ENCODE measurements around the gene KLHL7. TPM values are rescaled to one million over a fixed set of nuclear protein-coding genes. Genes with fewer than 3 reads are reported as not detected.

Gene KLHL7
- 18.1 TPM for total RNA-seq (ENCODE audit: insufficient read depth, low replicate concordance)

- peak; percentile 97 for DNase-seq (ENCODE audit: low spot score)
Observed at GRCh38 chr7:23105644-23106056, at the start of gene KLHL7. Gene KLHL7, plus strand, starts transcription at chr7:23105785. Its CDS starts 242 bp downstream, at chr7:23106027.

- peak; percentile 25 for DNase-seq (ENCODE audit: low spot score)
Observed at GRCh38 chr7:23058408-23059096, 47.0 kb upstream of the KLHL7 start.

- DNase-seq (ENCODE audit: low spot score): no peak
Observed at GRCh38 chr7:23061327-23061726, 44.3 kb upstream of the KLHL7 start.

GRCh38 chr7:23062452-23062851 is 43.1 kb upstream of the KLHL7 start:
- DNase-seq (ENCODE audit: low spot score): no peak

GRCh38 chr7:23065974-23066373 is 39.6 kb upstream of the KLHL7 start:
- no peak for DNase-seq (ENCODE audit: low spot score)

- no peak for DNase-seq (ENCODE audit: low spot score)
Observed at GRCh38 chr7:23067271-23067670, 38.3 kb upstream of the KLHL7 start.

GRCh38 chr7:23072048-23072447 is 33.5 kb upstream of the KLHL7 start:
- DNase-seq (ENCODE audit: low spot score): peak; percentile 58

GRCh38 chr7:23072922-23073321 is 32.7 kb upstream of the KLHL7 start:
- peak; percentile 31 for DNase-seq (ENCODE audit: low spot score)

GRCh38 chr7:23074443-23075261 is 30.9 kb upstream of the KLHL7 start:
- no peak for DNase-seq (ENCODE audit: low spot score)

- DNase-seq (ENCODE audit: low spot score): no peak
Observed at GRCh38 chr7:23075571-23075970, 30.0 kb upstream of the KLHL7 start.

- no peak for DNase-seq (ENCODE audit: low spot score)
Observed at GRCh38 chr7:23076772-23077171, 28.8 kb upstream of the KLHL7 start.

- no peak for DNase-seq (ENCODE audit: low spot score)
Observed at GRCh38 chr7:23093111-23093510, 12.5 kb upstream of the KLHL7 start.

GRCh38 chr7:23093546-23093945 is 12.0 kb upstream of the KLHL7 start:
- DNase-seq (ENCODE audit: low spot score): no peak

- DNase-seq (ENCODE audit: low spot score): no peak
Observed at GRCh38 chr7:23096518-23097290, 8.9 kb upstream of the KLHL7 start.

- no peak for DNase-seq (ENCODE audit: low spot score)
Observed at GRCh38 chr7:23098029-23098428, 7.6 kb upstream of the KLHL7 start.

- DNase-seq (ENCODE audit: low spot score): no peak
Observed at GRCh38 chr7:23098460-23098859, 7.1 kb upstream of the KLHL7 start.

- no peak for DNase-seq (ENCODE audit: low spot score)
Observed at GRCh38 chr7:23100697-23101096, 4.9 kb upstream of the KLHL7 start.

GRCh38 chr7:23105086-23105643 is 420 bp upstream of the KLHL7 start:
- DNase-seq (ENCODE audit: low spot score): no peak

- DNase-seq (ENCODE audit: low spot score): peak; percentile 73
Observed at GRCh38 chr7:23106057-23106822, 655 bp downstream of the KLHL7 start.

- DNase-seq (ENCODE audit: low spot score): peak; percentile 22
Observed at GRCh38 chr7:23106823-23107663, 1.5 kb downstream of the KLHL7 start.
